HCT116 (cell line): ENCODE data around the gene FLNB. TPM values are rescaled to one million over a fixed set of nuclear protein-coding genes. Genes with fewer than 3 reads are reported as not detected.

Experiments used
- ATAC-seq: fragments of 200-7000 bp; cut with Tn5 transposase; 2 replicates; pipeline ENCODE4 v1.9.1; 2020; ENCODE audit warnings: mild to moderate bottlenecking, moderate library complexity
- BruUV-seq: library from RNA; stranded (reverse); fragments of 400-500 nt; replicated peaks from 2 replicates; lab custom pipeline; 2021; lab: Mats Ljungman, UMichigan
- CTCF ChIA-PET: fragments of 300-600 bp; sonication (Branson Sonifier 250); formaldehyde crosslinking; loops from one replicate; lab custom pipeline; 2021; ENCODE audit warnings: antibody characterized with exemption; lab: Charles Lee
- POLR2A ChIA-PET: fragments of 300-600, 350-600 bp; sonication (Branson Sonifier 250); formaldehyde crosslinking; loops from one replicate; lab custom pipeline; 2021; ENCODE audit warnings: antibody characterized with exemption; lab: Charles Lee
- RAD21 ChIA-PET, 2 experiments: fragments of 300-600 bp; sonication (Branson Sonifier 250); formaldehyde crosslinking; loops; one replicate each; lab custom pipeline; 2023; ENCODE audit warnings: low total read pairs in 2 of 2; ENCODE audit not compliant: uncharacterized antibody in 2 of 2, unreplicated experiment in 2 of 2, low non-redundant PET in 1 of 2; lab: Charles Lee
- DNase-seq: peaks from one replicate; pipeline ENCODE4 v3.0.0-alpha.2; 2010; ENCODE audit warnings: low read depth, low spot score
- H2AFZ ChIP-seq: fragments of 200-600 bp; shearing (Covaris generic), sonication (generic); 2 replicates; pipeline ENCODE4 v1.6.1; 2017; ENCODE audit warnings: low read depth, mixed run types, mixed read lengths, antibody characterized with exemption, low read length; ENCODE audit not compliant: poor library complexity, severe bottlenecking
- H3K27ac ChIP-seq: 2 replicates; pipeline ENCODE4 v1.5.1; 2012; ENCODE audit warnings: low read depth, low read length
- H3K27me3 ChIP-seq: fragments of 200-600 bp; sonication (generic); 2 replicates; pipeline ENCODE4 v1.6.1; 2016; ENCODE audit warnings: mixed run types, low read length, mixed read lengths; ENCODE audit not compliant: insufficient read depth
- H3K36me3 ChIP-seq, 2 experiments: fragments of 200-500 bp in 1 of 2; fragments of 200-600 bp in 1 of 2; sonication (Bioruptor generic) in 1 of 2; sonication (generic) in 1 of 2; 2 replicates each; pipeline versions ENCODE4 v1.5.1 to v1.6.1; 2014 to 2016; ENCODE audit warnings: low read length in 2 of 2, inconsistent platforms in 1 of 2, mixed read lengths in 1 of 2, mixed run types in 1 of 2; ENCODE audit not compliant: insufficient read depth in 2 of 2, control insufficient read depth in 1 of 2
- H3K4me1 ChIP-seq, 2 experiments: fragments of 200-600 bp in 1 of 2; sonication (generic) in 1 of 2; 2 replicates each; pipeline versions ENCODE4 v1.5.1 to v1.6.1; 2012 to 2017; ENCODE audit warnings: low read length in 2 of 2, inconsistent platforms in 1 of 2, mild to moderate bottlenecking in 1 of 2, mixed read lengths in 1 of 2, mixed run types in 1 of 2, moderate library complexity in 1 of 2; ENCODE audit not compliant: insufficient read depth in 2 of 2, control insufficient read depth in 1 of 2
- H3K4me2 ChIP-seq: fragments of 200-600 bp; sonication (generic); 2 replicates; pipeline ENCODE4 v1.6.1; 2017; ENCODE audit warnings: mixed run types, low read length, mixed read lengths
- H3K4me3 ChIP-seq, 2 experiments: fragments of 200-600 bp in 1 of 2; sonication (generic) in 1 of 2; replicated peaks in 1 of 2; 2 replicates each; pipeline ENCODE4 v1.5.1; 2011 to 2016; ENCODE audit warnings: low read length in 2 of 2, control low read depth in 1 of 2, low read depth in 1 of 2, mild to moderate bottlenecking in 1 of 2, mixed read lengths in 1 of 2, mixed run types in 1 of 2
- H3K79me2 ChIP-seq: fragments of 200-600 bp; sonication (generic); 2 replicates; pipeline ENCODE4 v1.6.1; 2017; ENCODE audit warnings: mild to moderate bottlenecking, mixed run types, low read length, moderate library complexity, mixed read lengths; ENCODE audit not compliant: insufficient read depth
- H3K9ac ChIP-seq: fragments of 200-600 bp; sonication (generic); 2 replicates; pipeline ENCODE4 v1.6.1; 2016; ENCODE audit warnings: low read length, mixed read lengths
- H3K9me2 ChIP-seq: fragments of 200-600 bp; sonication (generic), shearing (Covaris generic); 2 replicates; pipeline ENCODE4 v1.6.1; 2017; ENCODE audit warnings: mixed run types, mild to moderate bottlenecking, moderate library complexity; ENCODE audit not compliant: insufficient read depth
- H3K9me3 ChIP-seq, 2 experiments: fragments of 200-500 bp in 1 of 2; fragments of 200-600 bp in 1 of 2; sonication (Bioruptor generic) in 1 of 2; sonication (generic) in 1 of 2; 2 replicates each; pipeline ENCODE4 v1.6.1; 2014 to 2017; ENCODE audit warnings: low read length in 2 of 2, mixed read lengths in 2 of 2, inconsistent platforms in 1 of 2, low read depth in 1 of 2, mild to moderate bottlenecking in 1 of 2, mixed run types in 1 of 2, moderate library complexity in 1 of 2; ENCODE audit not compliant: control insufficient read depth in 1 of 2, insufficient read depth in 1 of 2
- H4K20me1 ChIP-seq: fragments of 200-600 bp; sonication (generic), shearing (Covaris generic); 2 replicates; pipeline ENCODE4 v1.6.1; 2017; ENCODE audit warnings: mixed run types, mild to moderate bottlenecking, moderate library complexity; ENCODE audit not compliant: insufficient read depth
- ATF3 ChIP-seq: IDR thresholded peaks from 2 replicates; pipeline ENCODE4 v1.6.1; 2012
- CBX3 ChIP-seq: IDR thresholded peaks from 2 replicates; pipeline ENCODE4 v1.6.1; 2012; ENCODE audit warnings: low read depth
- CEBPB ChIP-seq: IDR thresholded peaks from 2 replicates; pipeline ENCODE4 v1.6.1; 2012; ENCODE audit warnings: low read depth
- EGR1 ChIP-seq: IDR thresholded peaks from 2 replicates; pipeline ENCODE4 v1.6.1; 2012; ENCODE audit warnings: low read depth
- ELF1 ChIP-seq: IDR thresholded peaks from 2 replicates; pipeline ENCODE4 v1.6.1; 2012; ENCODE audit warnings: low read depth, borderline replicate concordance
- POLR2AphosphoS5 ChIP-seq: IDR thresholded peaks from 2 replicates; pipeline ENCODE4 v1.6.1; 2011; ENCODE audit warnings: mild to moderate bottlenecking, low read depth, low read length, moderate library complexity
- YY1 ChIP-seq: IDR thresholded peaks from 2 replicates; pipeline ENCODE4 v1.6.1; 2011; ENCODE audit warnings: low read length, low read depth, moderate library complexity, mild to moderate bottlenecking; ENCODE audit not compliant: insufficient replicate concordance; ENCODE audit errors: extremely low read depth
- ZNF274 ChIP-seq: fragments of 200-500 bp; sonication (Bioruptor generic); IDR thresholded peaks from 2 replicates; pipeline ENCODE4 v1.6.1; 2014; ENCODE audit warnings: mild to moderate bottlenecking, low read depth, low read length, inconsistent platforms
- intact Hi-C: fragments of 100-400 bp; cut with micrococcal nuclease; formaldehyde crosslinking; loops from 2 replicates; pipeline ENCODE4 v1.10.0; 2022
- total RNA-seq: library from RNA; stranded (reverse); gene quantifications from one replicate; pipeline ENCODE4 v1.2.1, GENCODE V29; 2021; ENCODE audit not compliant: unreplicated experiment
- TF ChIP-seq, protein P1 (sequence below): IDR thresholded peaks from 2 replicates; pipeline ENCODE4 v1.6.1; 2011; ENCODE audit warnings: mild to moderate bottlenecking, low read length, moderate library complexity; ENCODE audit not compliant: insufficient replicate concordance; ENCODE audit errors: extremely low read depth
- TF ChIP-seq, protein P2 (sequence below), 3 experiments: fragments of 200-600 bp in 1 of 3; sonication (generic) in 1 of 3; IDR thresholded peaks in 2 of 3; conservative IDR thresholded peaks in 1 of 3; 2 replicates each; pipeline ENCODE4 v1.5.1; 2012 to 2017; ENCODE audit warnings: low read depth in 2 of 3, low read length in 2 of 3, antibody characterized with exemption in 1 of 3, borderline replicate concordance in 1 of 3, control low read depth in 1 of 3, mild to moderate bottlenecking in 1 of 3, mixed read lengths in 1 of 3, mixed run types in 1 of 3, moderate library complexity in 1 of 3; ENCODE audit not compliant: insufficient read depth in 1 of 3
- TF ChIP-seq, protein P3 (sequence below): IDR thresholded peaks from 2 replicates; pipeline ENCODE4 v1.6.1; 2012
- TF ChIP-seq, protein P4 (sequence below): IDR thresholded peaks from 2 replicates; pipeline ENCODE4 v1.6.1; 2012; ENCODE audit warnings: low read depth

Gene FLNB
- total RNA-seq, 1 experiment from 2014 or later: 116 TPM

DNA sequence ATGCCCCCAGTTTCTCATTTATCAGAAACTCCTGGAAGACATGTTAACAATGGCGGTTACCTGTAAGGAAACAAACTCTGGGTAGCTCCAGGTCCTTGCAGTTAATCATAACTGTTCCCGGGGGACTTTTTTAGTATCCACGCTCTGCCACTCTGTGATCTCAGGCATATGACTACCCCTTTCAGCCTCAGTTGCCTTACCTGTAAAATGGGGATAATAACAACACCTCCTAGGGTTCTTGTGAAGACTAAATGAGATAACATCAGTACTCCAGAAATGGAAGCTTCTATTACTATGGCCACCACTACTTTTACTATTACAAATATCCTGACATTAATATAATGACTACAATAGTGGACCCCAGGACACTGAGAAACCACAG, 7.1 kb upstream of the FLNB start:
- H2AFZ ChIP-seq: no peak overlapping the region
- POLR2A ChIA-PET: interaction anchor here (0.5 kb wide), 1 partner anchor 10 kb away, joined by 3 read pairs; no protein-coding TSS in a partner anchor
- intact Hi-C loops: loop anchor here (10.0 kb wide), 1 partner anchor 114 kb away; no protein-coding TSS in a partner anchor
- H3K9me3 ChIP-seq: no peaks in the 10 kb centered on the region
- no peak overlapping the region for H3K4me2 ChIP-seq
- RAD21 ChIA-PET: no interaction called here
- peaks cover 0 to 19% of the 10 kb centered on the region in 2 experiments; a peak in 2 of 4 replicates for H3K4me1 ChIP-seq
- H3K9me2 ChIP-seq: no peaks in the 10 kb centered on the region
- TF ChIP-seq EGR1 (no peak), POLR2AphosphoS5 (no peak), CEBPB (no peak), YY1 (no peak), ELF1 (no peak), CBX3 (no peak), ATF3 (no peak), ZNF274 (no peak)
- TF ChIP-seq, protein P1, sequence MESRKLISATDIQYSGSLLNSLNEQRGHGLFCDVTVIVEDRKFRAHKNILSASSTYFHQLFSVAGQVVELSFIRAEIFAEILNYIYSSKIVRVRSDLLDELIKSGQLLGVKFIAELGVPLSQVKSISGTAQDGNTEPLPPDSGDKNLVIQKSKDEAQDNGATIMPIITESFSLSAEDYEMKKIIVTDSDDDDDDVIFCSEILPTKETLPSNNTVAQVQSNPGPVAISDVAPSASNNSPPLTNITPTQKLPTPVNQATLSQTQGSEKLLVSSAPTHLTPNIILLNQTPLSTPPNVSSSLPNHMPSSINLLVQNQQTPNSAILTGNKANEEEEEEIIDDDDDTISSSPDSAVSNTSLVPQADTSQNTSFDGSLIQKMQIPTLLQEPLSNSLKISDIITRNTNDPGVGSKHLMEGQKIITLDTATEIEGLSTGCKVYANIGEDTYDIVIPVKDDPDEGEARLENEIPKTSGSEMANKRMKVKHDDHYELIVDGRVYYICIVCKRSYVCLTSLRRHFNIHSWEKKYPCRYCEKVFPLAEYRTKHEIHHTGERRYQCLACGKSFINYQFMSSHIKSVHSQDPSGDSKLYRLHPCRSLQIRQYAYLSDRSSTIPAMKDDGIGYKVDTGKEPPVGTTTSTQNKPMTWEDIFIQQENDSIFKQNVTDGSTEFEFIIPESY: no peak
- TF ChIP-seq, protein P2, sequence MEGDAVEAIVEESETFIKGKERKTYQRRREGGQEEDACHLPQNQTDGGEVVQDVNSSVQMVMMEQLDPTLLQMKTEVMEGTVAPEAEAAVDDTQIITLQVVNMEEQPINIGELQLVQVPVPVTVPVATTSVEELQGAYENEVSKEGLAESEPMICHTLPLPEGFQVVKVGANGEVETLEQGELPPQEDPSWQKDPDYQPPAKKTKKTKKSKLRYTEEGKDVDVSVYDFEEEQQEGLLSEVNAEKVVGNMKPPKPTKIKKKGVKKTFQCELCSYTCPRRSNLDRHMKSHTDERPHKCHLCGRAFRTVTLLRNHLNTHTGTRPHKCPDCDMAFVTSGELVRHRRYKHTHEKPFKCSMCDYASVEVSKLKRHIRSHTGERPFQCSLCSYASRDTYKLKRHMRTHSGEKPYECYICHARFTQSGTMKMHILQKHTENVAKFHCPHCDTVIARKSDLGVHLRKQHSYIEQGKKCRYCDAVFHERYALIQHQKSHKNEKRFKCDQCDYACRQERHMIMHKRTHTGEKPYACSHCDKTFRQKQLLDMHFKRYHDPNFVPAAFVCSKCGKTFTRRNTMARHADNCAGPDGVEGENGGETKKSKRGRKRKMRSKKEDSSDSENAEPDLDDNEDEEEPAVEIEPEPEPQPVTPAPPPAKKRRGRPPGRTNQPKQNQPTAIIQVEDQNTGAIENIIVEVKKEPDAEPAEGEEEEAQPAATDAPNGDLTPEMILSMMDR (IDR thresholded peaks at IDR 0.05 in 2 of 3, conservative IDR thresholded peaks at IDR 0.05 in 1 of 3; ENCODE audit: borderline replicate concordance in 1 of 3, insufficient read depth in 1 of 3, low read depth in 2 of 3, low read length in 2 of 3): no peak
- TF ChIP-seq, protein P3, sequence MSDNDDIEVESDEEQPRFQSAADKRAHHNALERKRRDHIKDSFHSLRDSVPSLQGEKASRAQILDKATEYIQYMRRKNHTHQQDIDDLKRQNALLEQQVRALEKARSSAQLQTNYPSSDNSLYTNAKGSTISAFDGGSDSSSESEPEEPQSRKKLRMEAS: no peak
- TF ChIP-seq, protein P4, sequence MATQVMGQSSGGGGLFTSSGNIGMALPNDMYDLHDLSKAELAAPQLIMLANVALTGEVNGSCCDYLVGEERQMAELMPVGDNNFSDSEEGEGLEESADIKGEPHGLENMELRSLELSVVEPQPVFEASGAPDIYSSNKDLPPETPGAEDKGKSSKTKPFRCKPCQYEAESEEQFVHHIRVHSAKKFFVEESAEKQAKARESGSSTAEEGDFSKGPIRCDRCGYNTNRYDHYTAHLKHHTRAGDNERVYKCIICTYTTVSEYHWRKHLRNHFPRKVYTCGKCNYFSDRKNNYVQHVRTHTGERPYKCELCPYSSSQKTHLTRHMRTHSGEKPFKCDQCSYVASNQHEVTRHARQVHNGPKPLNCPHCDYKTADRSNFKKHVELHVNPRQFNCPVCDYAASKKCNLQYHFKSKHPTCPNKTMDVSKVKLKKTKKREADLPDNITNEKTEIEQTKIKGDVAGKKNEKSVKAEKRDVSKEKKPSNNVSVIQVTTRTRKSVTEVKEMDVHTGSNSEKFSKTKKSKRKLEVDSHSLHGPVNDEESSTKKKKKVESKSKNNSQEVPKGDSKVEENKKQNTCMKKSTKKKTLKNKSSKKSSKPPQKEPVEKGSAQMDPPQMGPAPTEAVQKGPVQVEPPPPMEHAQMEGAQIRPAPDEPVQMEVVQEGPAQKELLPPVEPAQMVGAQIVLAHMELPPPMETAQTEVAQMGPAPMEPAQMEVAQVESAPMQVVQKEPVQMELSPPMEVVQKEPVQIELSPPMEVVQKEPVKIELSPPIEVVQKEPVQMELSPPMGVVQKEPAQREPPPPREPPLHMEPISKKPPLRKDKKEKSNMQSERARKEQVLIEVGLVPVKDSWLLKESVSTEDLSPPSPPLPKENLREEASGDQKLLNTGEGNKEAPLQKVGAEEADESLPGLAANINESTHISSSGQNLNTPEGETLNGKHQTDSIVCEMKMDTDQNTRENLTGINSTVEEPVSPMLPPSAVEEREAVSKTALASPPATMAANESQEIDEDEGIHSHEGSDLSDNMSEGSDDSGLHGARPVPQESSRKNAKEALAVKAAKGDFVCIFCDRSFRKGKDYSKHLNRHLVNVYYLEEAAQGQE: no peak
- no peaks in the 10 kb centered on the region for H3K27me3 ChIP-seq
- DNase-seq (no peak), ATAC-seq (no peak)
- H3K36me3 ChIP-seq: no peaks in the 10 kb centered on the region
- no TSS peak for BruUV-seq
- no peak overlapping the region for H3K9ac ChIP-seq
- H3K79me2 ChIP-seq: no peaks in the 10 kb centered on the region
- no peak overlapping the region for H3K27ac ChIP-seq
- CTCF ChIA-PET: no interaction called here
- H3K4me3 ChIP-seq: no peak overlapping the region
- no peaks in the 10 kb centered on the region for H4K20me1 ChIP-seq
